A549 (cell line): ENCODE results near the gene TRAF1. TPM values are rescaled to one million over a fixed set of nuclear protein-coding genes. Genes with fewer than 3 reads are reported as not detected.

Source experiments
- ATAC-seq, 2 experiments: fragments of 200-7000 bp in 1 of 2; fragments of >200 bp in 1 of 2; cut with Nextera tagmentation in 1 of 2; cut with Tn5 transposase in 1 of 2; 3 replicates each; pipeline versions ENCODE4 v1.8.0 to v1.9.1; 2018 to 2020; ENCODE audit warnings: mild to moderate bottlenecking in 1 of 2, moderate library complexity in 1 of 2
- CTCF ChIA-PET: fragments of 300-600 bp; sonication (Branson Sonifier 250); formaldehyde crosslinking; extraction: SDS; loops from one replicate; lab custom pipeline; 2021; ENCODE audit warnings: antibody characterized with exemption, inconsistent platforms; lab: Yijun Ruan, JAX
- POLR2A ChIA-PET: fragments of 350-600 bp; formaldehyde crosslinking; extraction: SDS; loops from one replicate; lab custom pipeline; 2021; ENCODE audit warnings: antibody characterized with exemption, inconsistent platforms; lab: Yijun Ruan, JAX
- DNase-seq, 2 experiments: peaks; one replicate each; pipeline versions ENCODE4 v3.0.0 to v3.0.0-alpha.2; 2011 to 2016; ENCODE audit warnings: low read depth in 1 of 2, low spot score in 1 of 2
- FAIRE-seq: peaks from 2 replicates; lab custom pipeline; 2011; peaks lifted over from hg19 to GRCh38; lab: Jason Lieb, UNC
- H3K27ac ChIP-seq, 2 experiments: fragments of >200 bp; sonication (Bioruptor Twin); formaldehyde crosslinking; 3 replicates each; pipeline ENCODE4 v1.5.1; 2016 to 2017
- H3K4me1 ChIP-seq: fragments of >200 bp; sonication (Bioruptor Twin); formaldehyde crosslinking; 3 replicates; pipeline ENCODE4 v1.6.1; 2016
- H3K4me2 ChIP-seq: fragments of >200 bp; sonication (Bioruptor Twin); formaldehyde crosslinking; 3 replicates; pipeline ENCODE4 v1.6.1; 2016
- H3K4me3 ChIP-seq: fragments of >200 bp; sonication (Bioruptor Twin); formaldehyde crosslinking; 3 replicates; pipeline ENCODE4 v1.5.1; 2016
- H3K9me3 ChIP-seq: fragments of >200 bp; sonication (Bioruptor Twin); formaldehyde crosslinking; 3 replicates; pipeline ENCODE4 v1.6.1; 2016
- CBX2 ChIP-seq: fragments of 200-600 bp; sonication (generic); IDR thresholded peaks from 2 replicates; pipeline ENCODE4 v1.6.1; 2016; ENCODE audit warnings: low read depth, mild to moderate bottlenecking, borderline replicate concordance
- CBX8 ChIP-seq: fragments of 200-600 bp; sonication (generic); IDR thresholded peaks from 2 replicates; pipeline ENCODE4 v1.6.1; 2016
- CHD4 ChIP-seq: fragments of 200-600 bp; sonication (generic); IDR thresholded peaks from 2 replicates; pipeline ENCODE4 v1.6.1; 2016; ENCODE audit warnings: antibody characterized with exemption, mild to moderate bottlenecking, borderline replicate concordance
- E2F6 ChIP-seq: IDR thresholded peaks from 2 replicates; pipeline ENCODE4 v1.6.1; 2012; ENCODE audit warnings: low read depth, borderline replicate concordance
- EHF ChIP-seq: fragments of 250-450 bp; sonication (Bioruptor Pico); IDR thresholded peaks from 2 replicates; pipeline ENCODE4 v1.5.0; 2020; ENCODE audit warnings: mild to moderate bottlenecking
- EHMT2 ChIP-seq: fragments of 200-600 bp; sonication (generic); IDR thresholded peaks from 2 replicates; pipeline ENCODE4 v1.6.1; 2016; ENCODE audit warnings: antibody characterized with exemption, low read depth, mild to moderate bottlenecking, moderate library complexity
- ELK1 ChIP-seq: fragments of 150-350 bp; IDR thresholded peaks from 2 replicates; pipeline ENCODE4 v1.6.1; 2014; ENCODE audit warnings: low read depth, mild to moderate bottlenecking, low read length
- FOSL2 ChIP-seq, 2 experiments: fragments of 450-650 bp in 1 of 2; fragments of >200 bp in 1 of 2; sonication (Bioruptor Twin) in 1 of 2; formaldehyde crosslinking; IDR thresholded peaks; 2 replicates each; pipeline versions ENCODE4 v1.5.0 to v1.6.1; 2016 to 2020; ENCODE audit warnings: mild to moderate bottlenecking in 1 of 2, moderate library complexity in 1 of 2
- GATA3 ChIP-seq: IDR thresholded peaks from 2 replicates; pipeline ENCODE4 v1.6.1; 2012; ENCODE audit warnings: borderline replicate concordance
- HES2 ChIP-seq: fragments of >200 bp; sonication (Bioruptor Twin); formaldehyde crosslinking; IDR thresholded peaks from 2 replicates; pipeline ENCODE4 v1.6.1; 2016
- HEYL ChIP-seq: fragments of 250-450 bp; sonication (Bioruptor Pico); IDR thresholded peaks from 2 replicates; pipeline ENCODE4 v1.8.0; 2021; ENCODE audit warnings: mild to moderate bottlenecking, moderate library complexity
- JUN ChIP-seq, 2 experiments: fragments of >200 bp; sonication (Bioruptor Twin); formaldehyde crosslinking; IDR thresholded peaks; 2 replicates in 1 of 2; 3 replicates in 1 of 2; pipeline ENCODE4 v1.6.1; 2016 to 2017
- JUNB ChIP-seq: fragments of >200 bp; sonication (Bioruptor Twin); formaldehyde crosslinking; IDR thresholded peaks from 2 replicates; pipeline ENCODE4 v1.6.1; 2016
- MAFK ChIP-seq: fragments of 450-650 bp; IDR thresholded peaks from 2 replicates; pipeline ENCODE4 v1.6.1; 2014; ENCODE audit not compliant: partially characterized antibody
- MAX ChIP-seq: IDR thresholded peaks from 2 replicates; pipeline ENCODE4 v1.6.1; 2012
- POLR2AphosphoS2 ChIP-seq: conservative IDR thresholded peaks from 2 replicates; pipeline ENCODE4 v1.6.1; 2012; ENCODE audit warnings: low read length, improper control_type of control experiment, inconsistent platforms
- RAD21 ChIP-seq, 2 experiments: fragments of >200 bp in 1 of 2; sonication (Bioruptor Twin) in 1 of 2; formaldehyde crosslinking in 1 of 2; IDR thresholded peaks in 1 of 2; conservative IDR thresholded peaks in 1 of 2; 2 replicates in 1 of 2; 3 replicates in 1 of 2; pipeline ENCODE4 v1.6.1; 2012 to 2018; ENCODE audit warnings: inconsistent platforms in 1 of 2
- RFX5 ChIP-seq: fragments of 450-650 bp; IDR thresholded peaks from 2 replicates; pipeline ENCODE4 v1.7.1; 2014; ENCODE audit warnings: antibody characterized with exemption, mild to moderate bottlenecking, moderate library complexity
- TP53 ChIP-seq: fragments of 250-450 bp; sonication (Bioruptor Pico); IDR thresholded peaks from 2 replicates; pipeline ENCODE4 v1.5.0; 2021; ENCODE audit warnings: mild to moderate bottlenecking, moderate library complexity
- ZC3H11A ChIP-seq: fragments of 450-650 bp; IDR thresholded peaks from 2 replicates; pipeline ENCODE4 v1.6.1; 2014; ENCODE audit warnings: antibody characterized with exemption, mild to moderate bottlenecking
- ZFP36 ChIP-seq: fragments of 450-650 bp; IDR thresholded peaks from 2 replicates; pipeline ENCODE4 v1.6.1; 2014; ENCODE audit warnings: borderline replicate concordance; ENCODE audit not compliant: partially characterized antibody
- ZSCAN20 ChIP-seq: fragments of 250-450 bp; sonication (Bioruptor Pico); IDR thresholded peaks from 2 replicates; pipeline ENCODE4 v1.8.0; 2022; ENCODE audit warnings: mild to moderate bottlenecking, moderate library complexity
- WGBS: methylation state at CpG from one replicate; pipeline ENCODE4 v1.1.6; 2017; ENCODE audit errors: missing lambda C conversion rate; 5-methylcytosine and 5-hydroxymethylcytosine counted together
- polyA plus RNA-seq, 4 experiments: library from polyadenylated mRNA; depleted of rRNA in 3 of 4; stranded (reverse); fragments of >200 nt; fragmentation: RNase III in 1 of 4; extraction: RNeasy Plus Mini Kit Qiagen cat#74134 plus additional on column Dnase treatment in 1 of 4; gene quantifications; 2 replicates in 3 of 4; 3 replicates in 1 of 4; pipeline ENCODE4 v1.2.3, GENCODE V29; 2011 to 2017

Gene TRAF1
- polyA plus RNA-seq, 2 of the 4 experiments (the other 2 are of a cell fraction) = 2.0 to 3.4 TPM

GRCh38 chr9:120874226-120875194, 52.1 kb downstream of the TRAF1 start:
- DNase-seq (no peak), ATAC-seq (no peak), FAIRE-seq (no peak)
- Histone ChIP-seq H3K4me2 (peak overlapping the region; percentile 93), H3K4me1 (peaks cover 49% of the 10 kb centered on the region), H3K27ac (peak overlapping the region; percentile 99), H3K4me3 (no peak overlapping the region; the same call in 2 of the 3 replicates), H3K9me3 (no peaks in the 10 kb centered on the region)
- 93% methylated on average over 10 of the region's 10 CpGs for WGBS
- ChIA-PET CTCF (interaction anchor here (1.2 to 2.7 kb wide), 5 partner anchors 9 to 62 kb away, joined by 3 to 14 read pairs (median 3); no protein-coding TSS in a partner anchor), POLR2A (interaction anchor here (1.0 kb wide), 1 partner anchor 81 kb away, joined by 3 read pairs; the partner anchor contains the start of gene FBXW2)
- TF ChIP-seq E2F6 (no peak), ZSCAN20 (CRISPR knock-in tag) (no peak), POLR2AphosphoS2 (no peak), ZFP36 (no peak), HEYL (CRISPR knock-in tag) (no peak), CHD4 (no peak), ZC3H11A (no peak), CBX2 (no peak), EHF (CRISPR knock-in tag) (no peak), TP53 (no peak), CBX8 (no peak)

GRCh38 chr9:120873512-120873911, 53.1 kb downstream of the TRAF1 start:
- WGBS = 17% methylated on average over 4 of the region's 4 CpGs
- no peak overlapping the region for H3K4me3 ChIP-seq
- no peaks in the 10 kb centered on the region for H3K9me3 ChIP-seq
- FAIRE-seq (no peak), DNase-seq (peak; percentile 62 to 73), ATAC-seq (no peak)
- peak overlapping the region; percentile 99 for H3K27ac ChIP-seq
- ChIA-PET CTCF (interaction anchor here (2.0 to 2.7 kb wide), 2 partner anchors 27 to 63 kb away, joined by 5 to 14 read pairs; no protein-coding TSS in a partner anchor), POLR2A (interaction anchor here (1.0 to 1.6 kb wide), 2 partner anchors 56 to 80 kb away, joined by 5 to 6 read pairs; partner anchors contain the start of gene FBXW2)
- H3K4me1 ChIP-seq = peaks cover 49% of the 10 kb centered on the region
- peak overlapping the region; percentile 93 for H3K4me2 ChIP-seq
- no peak for TF ChIP-seq MAFK
- peak in 1 of 2 experiments; percentile 32; a peak in 1 of 5 replicates for TF ChIP-seq JUN (IDR thresholded peaks at IDR 0.05)
- TF ChIP-seq GATA3 = peak; percentile 70; the same call in 1 of the 2 replicates
- TF ChIP-seq RAD21 (conservative IDR thresholded peaks at IDR 0.05 in 1 of 2, IDR thresholded peaks at IDR 0.05 in 1 of 2) = no peak
- peak; percentile 69 for TF ChIP-seq MAX
- peak; percentile 14; the same call in 1 of the 2 replicates for TF ChIP-seq FOSL2 (IDR thresholded peaks at IDR 0.05)
- peak; percentile 79 for TF ChIP-seq FOSL2 (CRISPR knock-in tag; IDR thresholded peaks at IDR 0.05)
- 0 out of 2 replicates have a peak, but pooled peaks have one; percentile 21 for TF ChIP-seq JUNB

GRCh38 chr9:120872791-120873502, 53.6 kb downstream of the TRAF1 start:
- no peaks in the 10 kb centered on the region for H3K9me3 ChIP-seq
- ChIA-PET CTCF (interaction anchor here (2.0 to 2.7 kb wide), 2 partner anchors 26 to 64 kb away, joined by 5 to 14 read pairs; no protein-coding TSS in a partner anchor), POLR2A (interaction anchor here (1.0 to 1.6 kb wide), 3 partner anchors 17 to 80 kb away, joined by 3 to 6 read pairs (median 5); partner anchors contain the start of gene FBXW2)
- no peak for TF ChIP-seq ELK1
- no peak for TF ChIP-seq HES2
- no peak for TF ChIP-seq RFX5
- no peak for TF ChIP-seq MAX
- TF ChIP-seq POLR2AphosphoS2 = no peak
- TF ChIP-seq EHMT2 = no peak
- TF ChIP-seq, all 56 proteins: peak for 0
- 100% methylated on average over 3 of the region's 3 CpGs for WGBS
- H3K4me2 ChIP-seq = peak overlapping the region; percentile 93
- no peak for FAIRE-seq
- H3K4me1 ChIP-seq = peaks cover 48% of the 10 kb centered on the region
- ATAC-seq = no peak
- H3K27ac ChIP-seq = peak overlapping the region; percentile 99
- DNase-seq = no peak
- H3K4me3 ChIP-seq = no peak overlapping the region
